ENCODE measurements around the gene OR6X1.

GRCh38 chr11:123760894-123761293 is 6.6 kb upstream of the OR6X1 start:
- no peak for TF ChIP-seq CTCF (IDR thresholded peaks at IDR 0.05; ENCODE audit: low read depth, low read length, poor library complexity, severe bottlenecking)
- TF ChIP-seq EZH2phosphoT487 (IDR thresholded peaks at IDR 0.05; ENCODE audit: borderline replicate concordance, low read length) = no peak
